Fibroblast of the aortic adventitia (primary cell): ENCODE data around the gene RPS2. TPM values are rescaled to one million over a fixed set of nuclear protein-coding genes. Genes with fewer than 3 reads are reported as not detected.
"Not testable (repeated sequence)": the region's sequence is repeated elsewhere in the genome, so short reads cannot be mapped to it uniquely, and the experiment has no call there.

Source experiments
- DNase-seq: peaks from one replicate; pipeline ENCODE4 v3.0.0-alpha.2; 2010; ENCODE audit warnings: low read depth
- H3K4me3 ChIP-seq: 2 replicates; pipeline ENCODE4 v1.5.1; 2011; ENCODE audit warnings: low read depth, mild to moderate bottlenecking, control low read depth, low read length, moderate library complexity
- CTCF ChIP-seq: IDR thresholded peaks from 2 replicates; pipeline ENCODE4 v1.5.1; 2011; ENCODE audit warnings: mild to moderate bottlenecking, low read length, control low read depth, inconsistent platforms; ENCODE audit not compliant: insufficient read depth
- total RNA-seq: library from RNA; depleted of rRNA; stranded (reverse); fragments of >200 nt; gene quantifications from 2 replicates; pipeline ENCODE4 v1.2.3, GENCODE V29; 2012; ENCODE audit warnings: low replicate concordance

RPS2 gene
- total RNA-seq, 1 donor, result 1,645 TPM

GRCh38 chr16:1968146-1968953 lies 3.7 kb upstream of the RPS2 start:
- no peak overlapping the region for H3K4me3 ChIP-seq
- DNase-seq, result no peak
- TF ChIP-seq CTCF, result no peak

- TF ChIP-seq CTCF, result no peak
- H3K4me3 ChIP-seq, result peak within 1 kb of the TSS; percentile 92
- DNase-seq, result no peak
Observed at GRCh38 chr16:1966460-1966859, 1.8 kb upstream of the RPS2 start, which contains the start of gene RNF151. TSS of gene RNF151 (plus strand) at chr16:1966856. CDS start at chr16:1966882, 26 bp downstream.

- H3K4me3 ChIP-seq, result peak overlapping the region; percentile 92
- no peak for DNase-seq
- no peak for TF ChIP-seq CTCF
Observed at GRCh38 chr16:1965396-1966001, 873 bp upstream of the RPS2 start.

GRCh38 chr16:1963806-1964505 lies 670 bp downstream of the RPS2 start:
- no peak for TF ChIP-seq CTCF
- DNase-seq, result peak; percentile 42
- H3K4me3 ChIP-seq, result peak overlapping the region; percentile 85

- not testable (repeated sequence) for DNase-seq
- peak overlapping the region; percentile 44 for H3K4me3 ChIP-seq
Observed at GRCh38 chr16:1962161-1963153, 2.2 kb downstream of the RPS2 start.

GRCh38 chr16:1961651-1962067 lies 3.0 kb downstream of the RPS2 start:
- DNase-seq, result no peak
- TF ChIP-seq CTCF, result no peak
- H3K4me3 ChIP-seq, result no peak overlapping the region
